Liver (tissue), 9 donors: ENCODE measurements around the gene CRACDL. TPM values are rescaled to one million over a fixed set of nuclear protein-coding genes. Genes with fewer than 3 reads are reported as not detected.

Experiments used
- DNase-seq: peaks from one replicate; pipeline ENCODE4 v3.0.0-alpha.2; 2017; ENCODE audit warnings: low spot score
- H3K27ac ChIP-seq, 2 donors: one replicate each; pipeline ENCODE4 v1.7.0; 2013; ENCODE audit warnings: inconsistent platforms in 2 of 2, low read length in 2 of 2, control low read depth in 1 of 2, low read depth in 1 of 2, mild to moderate bottlenecking in 1 of 2
- H3K27me3 ChIP-seq, 4 donors: one replicate each; pipeline versions ENCODE4 v1.6.1 to v1.7.0; 2013; ENCODE audit warnings: low read length in 3 of 4, inconsistent platforms in 1 of 4, mild to moderate bottlenecking in 1 of 4, moderate library complexity in 1 of 4; ENCODE audit not compliant: control insufficient read depth in 4 of 4, insufficient read depth in 4 of 4
- H3K36me3 ChIP-seq, 4 donors: one replicate each; pipeline versions ENCODE4 v1.6.1 to v1.7.0; 2013; ENCODE audit warnings: low read length in 3 of 4, mild to moderate bottlenecking in 3 of 4, low read depth in 1 of 4, moderate library complexity in 1 of 4; ENCODE audit not compliant: control insufficient read depth in 4 of 4, insufficient read depth in 3 of 4
- H3K4me1 ChIP-seq, 4 donors: one replicate each; pipeline versions ENCODE4 v1.6.1 to v1.7.0; 2013; ENCODE audit warnings: low read length in 3 of 4, mild to moderate bottlenecking in 3 of 4, moderate library complexity in 1 of 4; ENCODE audit not compliant: control insufficient read depth in 4 of 4, insufficient read depth in 4 of 4
- H3K4me3 ChIP-seq, 3 donors: one replicate each; pipeline versions ENCODE4 v1.6.1 to v1.7.0; 2013; ENCODE audit warnings: low read length in 3 of 3, control low read depth in 1 of 3, low read depth in 1 of 3, mild to moderate bottlenecking in 1 of 3
- H3K9ac ChIP-seq, 2 donors: one replicate each; pipeline ENCODE4 v1.7.0; 2013; ENCODE audit warnings: low read length in 2 of 2, mild to moderate bottlenecking in 2 of 2, moderate library complexity in 2 of 2, control low read depth in 1 of 2, low read depth in 1 of 2
- H3K9me3 ChIP-seq, 4 donors: one replicate each; pipeline versions ENCODE4 v1.6.1 to v1.7.0; 2013; ENCODE audit warnings: low read length in 3 of 4; ENCODE audit not compliant: control insufficient read depth in 4 of 4
- FOXA1 ChIP-seq: IDR thresholded peaks from 2 replicates; pipeline ENCODE4 v1.6.1; 2016; ENCODE audit warnings: antibody characterized with exemption
- FOXA2 ChIP-seq: IDR thresholded peaks from 2 replicates; pipeline ENCODE4 v1.6.1; 2016; ENCODE audit warnings: antibody characterized with exemption
- GABPA ChIP-seq, 2 donors: IDR thresholded peaks in 1 of 2; conservative IDR thresholded peaks in 1 of 2; 2 replicates each; pipeline ENCODE4 v1.6.1; 2016; ENCODE audit warnings: antibody characterized with exemption in 2 of 2, mild to moderate bottlenecking in 1 of 2, moderate library complexity in 1 of 2
- HNF4G ChIP-seq: IDR thresholded peaks from 2 replicates; pipeline ENCODE4 v1.6.1; 2016; ENCODE audit warnings: antibody characterized with exemption
- JUND ChIP-seq, 2 donors: IDR thresholded peaks; 2 replicates each; pipeline ENCODE4 v1.6.1; 2016; ENCODE audit warnings: antibody characterized with exemption in 2 of 2
- NR2F2 ChIP-seq: IDR thresholded peaks from 2 replicates; pipeline ENCODE4 v1.6.1; 2016; ENCODE audit warnings: antibody characterized with exemption
- RAD21 ChIP-seq, 2 donors: IDR thresholded peaks; 2 replicates each; pipeline ENCODE4 v1.6.1; 2016; ENCODE audit warnings: antibody characterized with exemption in 2 of 2, mild to moderate bottlenecking in 2 of 2
- RXRA ChIP-seq, 2 donors: IDR thresholded peaks; 2 replicates each; pipeline ENCODE4 v1.6.1; 2017 to 2018; ENCODE audit warnings: antibody characterized with exemption in 2 of 2, mild to moderate bottlenecking in 1 of 2
- SP1 ChIP-seq: IDR thresholded peaks from 2 replicates; pipeline ENCODE4 v1.6.1; 2018; ENCODE audit warnings: antibody characterized with exemption, mild to moderate bottlenecking
- TAF1 ChIP-seq: conservative IDR thresholded peaks from 2 replicates; pipeline ENCODE4 v1.6.1; 2016; ENCODE audit warnings: antibody characterized with exemption, mild to moderate bottlenecking
- YY1 ChIP-seq: IDR thresholded peaks from 2 replicates; pipeline ENCODE4 v1.6.1; 2016; ENCODE audit warnings: antibody characterized with exemption, mild to moderate bottlenecking
- WGBS: extraction: QIAGEN DNeasy Blood & Tissue Kit; methylation state at CpG from one replicate; pipeline ENCODE4 v1.1.7; 2013; 5-methylcytosine and 5-hydroxymethylcytosine counted together
- polyA plus RNA-seq, 2 donors: library from polyadenylated mRNA; stranded (reverse) in 1 of 2; unstranded in 1 of 2; fragments of 200-250 nt in 1 of 2; fragments of >200 nt in 1 of 2; fragmentation: Nextera tagmentation in 1 of 2; extraction: Ambion mirVana in 1 of 2; gene quantifications; one replicate each; pipeline versions ENCODE4 v1.2.1 to v1.2.3, GENCODE V29; 2013 to 2015
- total RNA-seq, 2 donors: library from RNA; depleted of rRNA; stranded (reverse); fragments of >200 nt; gene quantifications; one replicate each; pipeline ENCODE4 v1.2.3, GENCODE V29; 2014
- TF ChIP-seq, protein P1 (sequence below): IDR thresholded peaks from 2 replicates; pipeline ENCODE4 v1.6.1; 2016; ENCODE audit warnings: antibody characterized with exemption
- TF ChIP-seq, protein P2 (sequence below): fragments of 150-350 bp; IDR thresholded peaks from 2 replicates; pipeline ENCODE4 v1.5.1; 2017; ENCODE audit warnings: improper control_type of control experiment, low read depth, low read length; ENCODE audit not compliant: missing input control
- TF ChIP-seq, protein P3 (sequence below): IDR thresholded peaks from 2 replicates; pipeline ENCODE4 v1.6.1; 2016; ENCODE audit warnings: antibody characterized with exemption
- TF ChIP-seq, protein P4 (sequence below): IDR thresholded peaks from 2 replicates; pipeline ENCODE4 v1.6.1; 2016; ENCODE audit warnings: antibody characterized with exemption, mild to moderate bottlenecking
- TF ChIP-seq, protein P5 (sequence below): IDR thresholded peaks from 2 replicates; pipeline ENCODE4 v1.6.1; 2016; ENCODE audit warnings: antibody characterized with exemption
- donor health status: healthy.
- donor health status: healthy.
- donor health status: healthy.
- donor health status: healthy.
- donor health status: healthy.

Gene CRACDL
- total and polyA plus RNA-seq, 4 donors, result 0.13 to 0.46 (median 0.29) TPM

DNA sequence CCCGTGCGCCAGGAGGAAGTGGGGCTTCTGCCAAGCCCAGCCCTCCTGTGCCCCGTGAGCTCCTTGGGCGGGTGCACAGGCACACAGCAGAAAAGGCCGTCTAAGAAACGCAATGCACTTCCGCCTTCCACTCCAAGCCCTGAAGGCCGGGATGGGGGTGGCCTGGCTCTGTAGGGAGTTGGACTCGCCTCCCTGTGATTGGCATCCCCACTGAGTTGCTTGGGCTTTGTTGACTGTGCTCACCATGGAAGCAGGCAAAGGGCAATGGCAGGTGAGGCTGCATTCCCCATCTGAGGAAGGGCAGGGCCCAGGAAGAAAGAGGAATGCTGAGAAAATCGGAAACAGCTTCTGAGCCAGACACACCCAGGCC is 66.8 kb downstream of the CRACDL start:
- no peak for DNase-seq
- Histone ChIP-seq H3K36me3 (no peaks in the 10 kb centered on the region), H3K9me3 (no peaks in the 10 kb centered on the region), H3K27ac (no peak overlapping the region), H3K9ac (no peak overlapping the region), H3K4me1 (no peaks in the 10 kb centered on the region), H3K4me3 (no peak overlapping the region), H3K27me3 (no peaks in the 10 kb centered on the region)
- WGBS, result 84% methylated on average over 10 of the region's 10 CpGs
- no peak for TF ChIP-seq JUND (IDR thresholded peaks at IDR 0.05)
- TF ChIP-seq, protein P1, sequence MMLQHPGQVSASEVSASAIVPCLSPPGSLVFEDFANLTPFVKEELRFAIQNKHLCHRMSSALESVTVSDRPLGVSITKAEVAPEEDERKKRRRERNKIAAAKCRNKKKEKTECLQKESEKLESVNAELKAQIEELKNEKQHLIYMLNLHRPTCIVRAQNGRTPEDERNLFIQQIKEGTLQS, result no peak
- TF ChIP-seq FOXA2, result no peak
- TF ChIP-seq NR2F2, result no peak
- TF ChIP-seq, protein P2, sequence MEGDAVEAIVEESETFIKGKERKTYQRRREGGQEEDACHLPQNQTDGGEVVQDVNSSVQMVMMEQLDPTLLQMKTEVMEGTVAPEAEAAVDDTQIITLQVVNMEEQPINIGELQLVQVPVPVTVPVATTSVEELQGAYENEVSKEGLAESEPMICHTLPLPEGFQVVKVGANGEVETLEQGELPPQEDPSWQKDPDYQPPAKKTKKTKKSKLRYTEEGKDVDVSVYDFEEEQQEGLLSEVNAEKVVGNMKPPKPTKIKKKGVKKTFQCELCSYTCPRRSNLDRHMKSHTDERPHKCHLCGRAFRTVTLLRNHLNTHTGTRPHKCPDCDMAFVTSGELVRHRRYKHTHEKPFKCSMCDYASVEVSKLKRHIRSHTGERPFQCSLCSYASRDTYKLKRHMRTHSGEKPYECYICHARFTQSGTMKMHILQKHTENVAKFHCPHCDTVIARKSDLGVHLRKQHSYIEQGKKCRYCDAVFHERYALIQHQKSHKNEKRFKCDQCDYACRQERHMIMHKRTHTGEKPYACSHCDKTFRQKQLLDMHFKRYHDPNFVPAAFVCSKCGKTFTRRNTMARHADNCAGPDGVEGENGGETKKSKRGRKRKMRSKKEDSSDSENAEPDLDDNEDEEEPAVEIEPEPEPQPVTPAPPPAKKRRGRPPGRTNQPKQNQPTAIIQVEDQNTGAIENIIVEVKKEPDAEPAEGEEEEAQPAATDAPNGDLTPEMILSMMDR, result no peak
- no peak for TF ChIP-seq RXRA (IDR thresholded peaks at IDR 0.05)
- TF ChIP-seq YY1, result no peak
- TF ChIP-seq FOXA1, result no peak
- TF ChIP-seq, protein P3, sequence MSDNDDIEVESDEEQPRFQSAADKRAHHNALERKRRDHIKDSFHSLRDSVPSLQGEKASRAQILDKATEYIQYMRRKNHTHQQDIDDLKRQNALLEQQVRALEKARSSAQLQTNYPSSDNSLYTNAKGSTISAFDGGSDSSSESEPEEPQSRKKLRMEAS, result no peak
- TF ChIP-seq SP1, result no peak
- TF ChIP-seq GABPA (IDR thresholded peaks at IDR 0.05 in 1 of 2, conservative IDR thresholded peaks at IDR 0.05 in 1 of 2), result no peak
- TF ChIP-seq TAF1, result no peak

DNA sequence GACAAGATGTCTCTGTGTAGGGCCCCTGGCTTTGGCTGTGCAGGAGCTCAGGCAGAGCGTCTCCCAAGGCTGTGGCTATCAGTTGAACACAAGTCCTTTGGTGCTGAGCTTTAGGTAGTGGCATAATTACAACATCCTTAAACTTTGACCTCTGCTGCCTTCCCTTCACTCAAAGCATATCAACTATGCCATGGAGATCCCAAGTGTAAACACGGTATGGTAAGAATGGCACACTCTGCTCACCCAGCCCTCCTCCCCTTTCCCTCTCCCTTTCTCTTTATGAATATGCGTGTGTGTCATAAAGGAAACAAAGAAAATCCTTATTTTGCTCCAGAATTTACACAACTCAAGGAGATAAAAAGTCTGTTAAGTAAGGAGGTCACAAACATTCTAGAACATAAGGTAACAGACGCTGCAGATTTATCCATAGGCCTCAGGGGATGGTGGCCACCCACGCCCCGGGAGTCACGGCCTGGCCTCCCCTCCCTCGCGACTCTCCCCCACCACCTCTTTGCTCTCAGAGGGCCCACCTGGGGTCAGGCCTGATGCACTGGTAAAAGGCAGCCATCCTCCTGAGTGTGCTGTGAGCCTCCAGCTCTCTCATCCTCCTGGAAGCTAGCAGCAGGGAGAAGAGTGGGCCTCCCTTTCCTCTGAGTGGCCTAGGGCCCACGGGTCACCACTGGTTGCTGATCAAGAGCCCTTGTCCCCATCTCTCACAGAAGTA is 67.3 kb downstream of the CRACDL start:
- TF ChIP-seq HNF4G, result no peak
- H3K36me3 ChIP-seq, result no peaks in the 10 kb centered on the region
- DNase-seq, result no peak
- 78% methylated on average over 10 of the region's 10 CpGs for WGBS
- no peak overlapping the region for H3K9ac ChIP-seq
- no peaks in the 10 kb centered on the region for H3K27me3 ChIP-seq
- no peaks in the 10 kb centered on the region for H3K9me3 ChIP-seq
- H3K4me3 ChIP-seq, result no peak overlapping the region
- H3K4me1 ChIP-seq, result no peaks in the 10 kb centered on the region
- H3K27ac ChIP-seq, result no peak overlapping the region

DNA sequence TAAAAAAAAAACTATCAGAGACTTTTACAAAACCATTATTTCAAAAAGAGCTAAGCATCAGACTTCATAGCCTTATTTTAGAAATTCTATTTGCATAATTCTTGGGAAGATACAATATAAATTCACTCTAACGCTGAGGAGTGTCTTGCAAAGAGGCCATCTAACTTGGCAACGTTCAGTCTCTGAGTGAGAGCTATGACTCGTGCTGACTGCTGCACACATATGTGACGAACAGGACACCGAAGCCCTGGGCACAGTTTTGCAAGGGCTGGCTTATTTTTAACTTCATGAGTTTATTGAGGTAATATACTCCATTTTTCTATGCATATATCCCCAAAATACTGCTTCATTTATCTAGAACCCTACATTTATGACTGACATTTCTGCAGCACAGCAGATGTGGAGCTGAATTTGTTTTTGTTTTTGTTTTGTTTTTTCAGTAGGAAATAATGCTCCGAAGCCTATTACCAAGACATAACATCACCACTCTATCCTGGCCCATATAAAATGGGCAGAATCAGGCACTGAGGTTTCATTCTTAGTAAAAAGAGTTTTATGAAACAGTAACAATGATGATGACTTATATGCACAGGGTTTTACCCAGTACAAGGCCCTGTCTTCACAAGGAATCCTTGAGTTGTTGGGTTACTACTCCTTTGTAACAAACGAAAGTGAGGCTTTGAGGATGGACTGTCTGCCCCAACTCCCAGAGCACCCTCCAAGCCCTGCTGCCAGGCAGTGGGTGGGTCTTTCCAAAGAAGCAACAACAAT is 68.3 kb downstream of the CRACDL start:
- WGBS, result 81% methylated on average over 7 of the region's 7 CpGs
- Histone ChIP-seq H3K27me3 (no peaks in the 10 kb centered on the region), H3K4me3 (no peak overlapping the region), H3K36me3 (no peaks in the 10 kb centered on the region), H3K9ac (no peak overlapping the region), H3K9me3 (no peaks in the 10 kb centered on the region), H3K27ac (no peak overlapping the region), H3K4me1 (no peaks in the 10 kb centered on the region)
- no peak for DNase-seq
- TF ChIP-seq TAF1 (no peak), RAD21 (IDR thresholded peaks at IDR 0.05) (no peak), FOXA1 (no peak)
- TF ChIP-seq, protein P3, result no peak
- TF ChIP-seq, protein P4, sequence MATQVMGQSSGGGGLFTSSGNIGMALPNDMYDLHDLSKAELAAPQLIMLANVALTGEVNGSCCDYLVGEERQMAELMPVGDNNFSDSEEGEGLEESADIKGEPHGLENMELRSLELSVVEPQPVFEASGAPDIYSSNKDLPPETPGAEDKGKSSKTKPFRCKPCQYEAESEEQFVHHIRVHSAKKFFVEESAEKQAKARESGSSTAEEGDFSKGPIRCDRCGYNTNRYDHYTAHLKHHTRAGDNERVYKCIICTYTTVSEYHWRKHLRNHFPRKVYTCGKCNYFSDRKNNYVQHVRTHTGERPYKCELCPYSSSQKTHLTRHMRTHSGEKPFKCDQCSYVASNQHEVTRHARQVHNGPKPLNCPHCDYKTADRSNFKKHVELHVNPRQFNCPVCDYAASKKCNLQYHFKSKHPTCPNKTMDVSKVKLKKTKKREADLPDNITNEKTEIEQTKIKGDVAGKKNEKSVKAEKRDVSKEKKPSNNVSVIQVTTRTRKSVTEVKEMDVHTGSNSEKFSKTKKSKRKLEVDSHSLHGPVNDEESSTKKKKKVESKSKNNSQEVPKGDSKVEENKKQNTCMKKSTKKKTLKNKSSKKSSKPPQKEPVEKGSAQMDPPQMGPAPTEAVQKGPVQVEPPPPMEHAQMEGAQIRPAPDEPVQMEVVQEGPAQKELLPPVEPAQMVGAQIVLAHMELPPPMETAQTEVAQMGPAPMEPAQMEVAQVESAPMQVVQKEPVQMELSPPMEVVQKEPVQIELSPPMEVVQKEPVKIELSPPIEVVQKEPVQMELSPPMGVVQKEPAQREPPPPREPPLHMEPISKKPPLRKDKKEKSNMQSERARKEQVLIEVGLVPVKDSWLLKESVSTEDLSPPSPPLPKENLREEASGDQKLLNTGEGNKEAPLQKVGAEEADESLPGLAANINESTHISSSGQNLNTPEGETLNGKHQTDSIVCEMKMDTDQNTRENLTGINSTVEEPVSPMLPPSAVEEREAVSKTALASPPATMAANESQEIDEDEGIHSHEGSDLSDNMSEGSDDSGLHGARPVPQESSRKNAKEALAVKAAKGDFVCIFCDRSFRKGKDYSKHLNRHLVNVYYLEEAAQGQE, result no peak
- TF ChIP-seq, protein P2, result no peak
- TF ChIP-seq, protein P5, sequence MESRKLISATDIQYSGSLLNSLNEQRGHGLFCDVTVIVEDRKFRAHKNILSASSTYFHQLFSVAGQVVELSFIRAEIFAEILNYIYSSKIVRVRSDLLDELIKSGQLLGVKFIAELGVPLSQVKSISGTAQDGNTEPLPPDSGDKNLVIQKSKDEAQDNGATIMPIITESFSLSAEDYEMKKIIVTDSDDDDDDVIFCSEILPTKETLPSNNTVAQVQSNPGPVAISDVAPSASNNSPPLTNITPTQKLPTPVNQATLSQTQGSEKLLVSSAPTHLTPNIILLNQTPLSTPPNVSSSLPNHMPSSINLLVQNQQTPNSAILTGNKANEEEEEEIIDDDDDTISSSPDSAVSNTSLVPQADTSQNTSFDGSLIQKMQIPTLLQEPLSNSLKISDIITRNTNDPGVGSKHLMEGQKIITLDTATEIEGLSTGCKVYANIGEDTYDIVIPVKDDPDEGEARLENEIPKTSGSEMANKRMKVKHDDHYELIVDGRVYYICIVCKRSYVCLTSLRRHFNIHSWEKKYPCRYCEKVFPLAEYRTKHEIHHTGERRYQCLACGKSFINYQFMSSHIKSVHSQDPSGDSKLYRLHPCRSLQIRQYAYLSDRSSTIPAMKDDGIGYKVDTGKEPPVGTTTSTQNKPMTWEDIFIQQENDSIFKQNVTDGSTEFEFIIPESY, result no peak
